AG10803 (cell line): ENCODE measurements around the gene MYH7B.

ENCODE experiments used
- DNase-seq: peaks from one replicate; pipeline ENCODE4 v3.0.0; 2010; ENCODE audit warnings: low read depth
- H3K4me3 ChIP-seq: 2 replicates; pipeline ENCODE4 v1.5.1; 2011; ENCODE audit warnings: mild to moderate bottlenecking, low read length, control low read depth
- TF ChIP-seq, protein P1 (sequence below): conservative IDR thresholded peaks from 2 replicates; pipeline ENCODE4 v1.5.1; 2011; ENCODE audit warnings: mild to moderate bottlenecking, low read length, control low read depth, inconsistent platforms

Gene MYH7B

DNA sequence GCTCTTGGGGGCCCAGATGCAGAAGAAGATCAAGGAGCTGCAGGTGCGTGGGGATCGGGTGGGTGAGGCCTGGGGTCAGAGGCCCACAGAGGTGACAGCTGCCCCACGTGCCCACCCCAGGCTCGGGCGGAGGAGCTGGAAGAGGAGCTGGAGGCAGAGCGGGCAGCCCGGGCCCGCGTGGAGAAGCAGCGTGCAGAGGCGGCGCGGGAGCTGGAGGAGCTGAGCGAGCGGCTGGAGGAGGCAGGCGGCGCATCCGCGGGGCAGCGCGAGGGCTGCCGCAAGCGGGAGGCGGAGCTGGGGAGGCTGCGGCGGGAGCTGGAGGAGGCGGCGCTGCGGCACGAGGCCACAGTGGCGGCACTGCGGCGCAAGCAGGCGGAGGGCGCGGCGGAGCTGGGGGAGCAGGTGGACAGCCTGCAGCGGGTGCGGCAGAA is 41.5 kb downstream of the MYH7B start:
- no peak overlapping the region for H3K4me3 ChIP-seq
- TF ChIP-seq, protein P1, sequence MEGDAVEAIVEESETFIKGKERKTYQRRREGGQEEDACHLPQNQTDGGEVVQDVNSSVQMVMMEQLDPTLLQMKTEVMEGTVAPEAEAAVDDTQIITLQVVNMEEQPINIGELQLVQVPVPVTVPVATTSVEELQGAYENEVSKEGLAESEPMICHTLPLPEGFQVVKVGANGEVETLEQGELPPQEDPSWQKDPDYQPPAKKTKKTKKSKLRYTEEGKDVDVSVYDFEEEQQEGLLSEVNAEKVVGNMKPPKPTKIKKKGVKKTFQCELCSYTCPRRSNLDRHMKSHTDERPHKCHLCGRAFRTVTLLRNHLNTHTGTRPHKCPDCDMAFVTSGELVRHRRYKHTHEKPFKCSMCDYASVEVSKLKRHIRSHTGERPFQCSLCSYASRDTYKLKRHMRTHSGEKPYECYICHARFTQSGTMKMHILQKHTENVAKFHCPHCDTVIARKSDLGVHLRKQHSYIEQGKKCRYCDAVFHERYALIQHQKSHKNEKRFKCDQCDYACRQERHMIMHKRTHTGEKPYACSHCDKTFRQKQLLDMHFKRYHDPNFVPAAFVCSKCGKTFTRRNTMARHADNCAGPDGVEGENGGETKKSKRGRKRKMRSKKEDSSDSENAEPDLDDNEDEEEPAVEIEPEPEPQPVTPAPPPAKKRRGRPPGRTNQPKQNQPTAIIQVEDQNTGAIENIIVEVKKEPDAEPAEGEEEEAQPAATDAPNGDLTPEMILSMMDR = no peak
- no peak for DNase-seq

DNA sequence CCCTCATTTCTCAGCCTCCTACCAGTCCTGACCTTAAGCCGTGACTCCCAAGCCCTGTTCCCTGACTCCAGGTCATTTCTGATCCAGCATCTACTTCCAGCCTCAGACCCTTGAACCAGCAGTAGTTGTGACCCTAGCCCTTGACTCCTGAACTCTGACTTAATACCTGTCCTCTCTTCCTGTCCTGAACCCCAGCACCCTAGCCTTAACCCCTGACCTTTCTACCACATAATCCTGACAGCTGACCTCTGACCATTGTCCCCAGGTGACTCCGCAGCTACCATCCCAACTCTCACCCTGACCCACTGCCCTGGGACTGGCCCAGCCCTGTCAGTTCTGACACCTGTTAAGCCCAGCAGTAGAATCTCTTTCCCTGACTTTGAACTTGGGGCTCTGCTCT is 42.1 kb downstream of the MYH7B start:
- H3K4me3 ChIP-seq = no peak overlapping the region
- TF ChIP-seq, protein P1 = no peak
- DNase-seq = no peak

DNA sequence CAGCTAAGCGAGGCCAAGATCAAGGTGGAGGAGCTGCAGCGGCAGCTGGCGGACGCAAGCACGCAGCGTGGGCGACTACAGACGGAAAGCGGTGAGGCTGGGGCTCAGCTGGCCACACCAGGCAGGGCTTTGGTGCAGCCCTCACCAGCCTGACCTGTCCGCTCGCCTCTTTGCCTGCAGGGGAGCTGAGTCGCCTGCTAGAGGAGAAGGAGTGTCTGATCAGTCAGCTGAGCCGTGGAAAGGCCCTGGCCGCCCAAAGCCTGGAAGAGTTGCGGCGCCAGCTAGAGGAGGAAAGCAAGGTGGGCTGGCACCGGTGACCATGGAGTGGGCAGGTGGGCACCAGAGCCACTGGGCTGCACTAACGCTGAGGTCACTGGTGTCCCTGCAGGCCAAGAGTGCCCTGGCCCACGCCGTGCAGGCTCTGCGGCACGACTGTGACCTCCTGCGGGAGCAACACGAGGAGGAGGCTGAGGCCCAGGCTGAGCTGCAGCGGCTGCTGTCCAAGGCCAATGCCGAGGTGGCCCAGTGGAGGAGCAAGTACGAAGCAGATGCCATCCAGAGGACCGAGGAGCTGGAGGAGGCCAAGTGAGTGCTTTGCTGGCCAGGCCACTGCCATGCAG is 42.8 kb downstream of the MYH7B start:
- H3K4me3 ChIP-seq = no peak overlapping the region
- no peak for DNase-seq
- TF ChIP-seq, protein P1 = no peak

DNA sequence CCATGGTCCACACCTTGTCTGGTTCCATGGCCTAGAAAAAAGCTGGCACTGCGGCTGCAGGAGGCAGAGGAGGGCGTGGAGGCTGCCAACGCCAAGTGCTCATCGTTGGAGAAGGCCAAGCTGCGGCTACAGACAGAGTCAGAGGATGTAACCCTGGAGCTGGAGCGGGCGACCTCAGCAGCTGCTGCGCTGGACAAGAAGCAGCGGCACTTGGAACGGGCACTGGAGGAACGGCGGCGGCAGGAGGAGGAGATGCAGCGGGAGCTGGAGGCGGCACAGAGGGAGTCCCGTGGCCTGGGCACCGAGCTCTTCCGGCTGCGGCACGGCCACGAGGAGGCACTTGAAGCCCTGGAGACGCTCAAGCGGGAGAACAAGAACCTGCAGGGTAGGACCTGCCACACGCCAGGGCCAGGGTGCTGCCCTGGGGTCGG is 43.4 kb downstream of the MYH7B start:
- TF ChIP-seq, protein P1 = no peak
- DNase-seq = no peak
- no peak overlapping the region for H3K4me3 ChIP-seq

GRCh38 chr20:34999782-35000181 is 44.1 kb downstream of the MYH7B start:
- no peak overlapping the region for H3K4me3 ChIP-seq
- TF ChIP-seq, protein P1 = no peak
- DNase-seq = no peak

DNA sequence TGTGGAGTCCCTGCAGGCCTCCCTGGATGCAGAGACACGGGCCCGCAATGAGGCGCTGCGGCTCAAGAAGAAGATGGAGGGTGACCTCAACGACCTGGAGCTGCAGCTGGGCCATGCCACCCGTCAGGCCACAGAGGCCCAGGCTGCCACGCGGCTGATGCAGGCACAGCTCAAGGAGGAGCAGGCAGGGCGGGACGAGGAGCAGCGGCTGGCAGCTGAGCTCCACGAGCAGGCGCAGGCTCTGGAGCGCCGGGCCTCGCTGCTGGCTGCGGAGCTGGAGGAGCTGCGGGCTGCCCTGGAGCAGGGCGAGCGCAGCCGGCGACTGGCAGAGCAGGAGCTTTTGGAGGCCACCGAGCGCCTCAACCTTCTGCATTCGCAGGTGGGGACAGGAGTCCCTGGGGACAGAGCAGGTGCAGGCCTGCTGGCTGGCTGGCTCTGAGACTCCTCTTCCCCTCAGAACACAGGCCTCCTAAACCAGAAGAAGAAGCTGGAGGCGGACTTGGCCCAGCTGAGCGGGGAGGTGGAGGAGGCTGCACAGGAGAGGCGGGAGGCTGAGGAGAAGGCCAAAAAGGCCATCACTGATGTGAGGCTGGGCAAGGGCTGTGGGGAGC is 44.7 kb downstream of the MYH7B start:
- no peak for DNase-seq

More for the DNA sequence above, 44.7 kb downstream of the MYH7B start:
- H3K4me3 ChIP-seq = no peak overlapping the region
- TF ChIP-seq, protein P1 = no peak
